ENCODE measurements around the gene VWDE. TPM values are rescaled to one million over a fixed set of nuclear protein-coding genes. Genes with fewer than 3 reads are reported as not detected.
"Not testable (repeated sequence)": the region's sequence is repeated elsewhere in the genome, so short reads cannot be mapped to it uniquely, and the experiment has no call there.

The VWDE gene
- total RNA-seq, 1 experiment from 2014 or later, result not detected

- no peaks in the 10 kb centered on the region for H3K9me3 ChIP-seq (replicated peaks)
- no peak overlapping the region for H3K4me3 ChIP-seq
- no peaks in the 10 kb centered on the region for H3K27me3 ChIP-seq
- no peak overlapping the region for H3K27ac ChIP-seq
- DNase-seq, result peak; percentile 7 to 17
- H3K36me3 ChIP-seq, result no peaks in the 10 kb centered on the region
- H3K4me1 ChIP-seq, result peaks cover 13% of the 10 kb centered on the region
Measured at GRCh38 chr7:12418452-12418851, 14.8 kb upstream of the VWDE start.

- H3K4me3 ChIP-seq, result no peak overlapping the region
- H3K4me1 ChIP-seq, result peaks cover 13% of the 10 kb centered on the region
Measured at GRCh38 chr7:12415072-12415471, 11.4 kb upstream of the VWDE start.

DNA sequence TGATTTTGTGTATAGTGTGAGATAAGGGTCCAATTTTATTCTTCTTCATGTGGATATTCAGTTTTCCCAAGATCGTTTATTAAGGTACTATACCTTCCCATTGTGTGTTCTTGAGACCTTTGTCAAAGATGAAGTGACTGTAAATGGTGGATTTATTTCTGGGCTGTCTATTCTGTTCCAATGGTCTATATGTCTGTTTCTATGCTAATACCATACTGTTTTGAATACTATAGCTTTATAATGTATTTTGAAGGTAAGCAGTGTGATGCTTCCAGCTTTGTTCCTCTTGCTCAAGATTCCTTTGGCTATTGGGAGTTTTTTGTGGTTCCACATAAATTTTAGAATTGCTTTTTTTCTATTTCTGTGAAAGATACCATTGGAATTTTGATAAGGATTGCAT is 8.7 kb upstream of the VWDE start:
- Histone ChIP-seq H3K27ac (no peak overlapping the region), H3K9me3 (replicated peaks) (no peaks in the 10 kb centered on the region), H3K4me1 (no peaks in the 10 kb centered on the region), H3K36me3 (no peaks in the 10 kb centered on the region), H3K27me3 (no peaks in the 10 kb centered on the region), H3K4me3 (no peak overlapping the region)
- DNase-seq, result no peak

More at GRCh38 chr7:12415072-12415471, 11.4 kb upstream of the VWDE start:
- no peak for DNase-seq
- H3K27me3 ChIP-seq, result no peaks in the 10 kb centered on the region
- no peaks in the 10 kb centered on the region for H3K36me3 ChIP-seq
- no peaks in the 10 kb centered on the region for H3K9me3 ChIP-seq (replicated peaks)
- H3K27ac ChIP-seq, result no peak overlapping the region

DNA sequence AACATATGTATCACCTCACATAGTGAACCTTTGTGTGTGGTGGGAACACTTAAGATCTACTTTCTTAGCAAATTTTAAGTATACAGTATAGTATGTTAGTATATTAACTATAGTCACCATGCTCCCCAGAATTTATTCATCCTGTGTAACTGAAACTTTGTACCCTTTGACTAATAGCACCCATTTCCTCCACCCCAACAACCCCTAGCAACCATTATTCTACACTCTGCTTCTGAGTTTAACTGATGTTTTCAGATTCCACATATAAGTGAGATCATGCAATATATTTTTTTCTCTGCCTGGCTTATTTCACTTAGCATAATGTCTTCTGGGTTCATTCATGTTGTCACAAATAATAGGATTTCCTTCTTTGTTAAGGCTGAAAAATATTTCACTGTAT is 6.9 kb upstream of the VWDE start:
- no peaks in the 10 kb centered on the region for H3K4me1 ChIP-seq
- H3K27ac ChIP-seq, result no peak overlapping the region
- H3K9me3 ChIP-seq (replicated peaks), result no peaks in the 10 kb centered on the region
- no peak overlapping the region for H3K4me3 ChIP-seq
- no peaks in the 10 kb centered on the region for H3K36me3 ChIP-seq
- H3K27me3 ChIP-seq, result no peaks in the 10 kb centered on the region
- no peak for DNase-seq

- DNase-seq, result no peak
- no peaks in the 10 kb centered on the region for H3K4me1 ChIP-seq
- H3K27ac ChIP-seq, result no peak overlapping the region
- H3K4me3 ChIP-seq, result no peak overlapping the region
- H3K9me3 ChIP-seq (replicated peaks), result no peaks in the 10 kb centered on the region
- no peaks in the 10 kb centered on the region for H3K36me3 ChIP-seq
- no peaks in the 10 kb centered on the region for H3K27me3 ChIP-seq
Measured at GRCh38 chr7:12409097-12409711, 5.5 kb upstream of the VWDE start.

DNA sequence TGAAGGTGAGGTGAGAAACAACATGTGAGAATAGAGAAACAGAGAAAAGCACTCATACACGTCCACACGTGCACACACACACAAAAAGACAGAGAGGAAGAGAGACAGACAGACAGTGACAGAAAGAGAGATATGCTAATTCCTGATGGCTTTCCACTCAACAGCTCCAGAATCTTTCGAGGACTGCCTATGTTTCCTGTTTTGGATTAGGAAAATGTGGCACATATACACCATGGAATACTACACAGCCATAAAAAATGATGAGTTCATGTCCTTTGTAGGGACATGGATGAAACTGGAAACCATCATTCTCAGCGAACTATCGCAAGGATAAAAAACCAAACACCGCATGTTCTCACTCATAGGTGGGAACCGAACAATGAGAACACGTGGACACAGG is 4.0 kb upstream of the VWDE start:
- not testable (repeated sequence) for H3K27me3 ChIP-seq; H3K9me3 ChIP-seq (replicated peaks); DNase-seq; H3K4me1 ChIP-seq; H3K36me3 ChIP-seq; H3K4me3 ChIP-seq; H3K27ac ChIP-seq

DNA sequence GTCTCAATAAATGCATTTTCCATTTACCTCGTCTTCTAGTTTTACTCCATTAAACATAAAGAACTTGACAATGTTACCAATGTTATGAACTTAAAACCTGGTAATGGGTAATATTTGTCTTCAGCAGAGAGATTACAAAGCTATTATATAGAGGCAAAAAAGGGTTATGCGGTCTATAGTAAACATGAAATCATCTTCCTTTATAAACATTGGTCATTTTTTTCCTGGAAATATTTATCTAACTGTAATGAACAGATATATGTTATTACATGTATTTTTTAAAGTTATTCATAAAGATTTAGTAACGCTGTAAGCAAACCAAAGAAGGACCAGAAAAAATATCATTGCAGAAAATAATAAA is 1.3 kb downstream of the VWDE start:
- no peak for DNase-seq
- Histone ChIP-seq H3K36me3 (no peaks in the 10 kb centered on the region), H3K4me3 (no peak overlapping the region), H3K9me3 (replicated peaks) (no peaks in the 10 kb centered on the region; the same call in 1 of the 2 replicates), H3K4me1 (no peaks in the 10 kb centered on the region), H3K27me3 (no peaks in the 10 kb centered on the region), H3K27ac (no peak overlapping the region)

DNA sequence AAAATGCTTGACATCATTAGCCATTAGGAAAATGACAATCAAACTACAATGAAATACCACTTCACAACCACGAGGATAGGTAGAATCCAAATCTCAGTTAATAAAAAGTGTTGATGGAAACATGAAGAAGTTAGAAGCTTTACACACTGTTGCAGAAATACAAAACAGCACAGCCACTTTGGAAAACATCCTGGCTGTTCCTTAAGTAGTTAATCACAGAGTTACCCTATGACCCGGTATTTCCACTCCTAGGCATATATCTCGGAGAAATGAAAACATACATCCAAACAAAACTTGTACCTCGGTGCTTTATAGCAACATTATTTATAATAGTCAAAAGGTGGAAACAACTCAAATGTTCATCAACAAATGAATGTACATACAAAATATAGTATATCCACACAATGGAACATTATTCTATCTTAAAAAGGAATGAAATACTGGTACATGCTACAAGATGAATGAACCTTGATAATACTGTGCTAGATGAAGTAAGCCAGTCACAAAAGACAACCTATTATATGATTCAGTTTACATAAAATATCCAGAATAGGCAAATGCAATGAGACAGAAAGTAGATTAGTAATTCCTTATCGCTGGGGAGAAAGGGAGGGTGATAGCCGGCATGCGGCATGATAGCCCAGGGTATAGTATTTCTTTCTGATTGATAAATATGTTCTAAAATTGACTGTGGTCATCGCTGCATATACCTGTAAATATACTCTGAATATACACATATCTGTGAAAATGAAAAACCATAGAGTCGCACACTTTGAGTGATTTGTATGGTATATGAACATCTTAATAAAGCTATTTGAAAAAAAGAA is 1.9 kb downstream of the VWDE start:
- H3K4me3 ChIP-seq, result no peak overlapping the region
- H3K27me3 ChIP-seq, result no peaks in the 10 kb centered on the region
- DNase-seq, result no peak
- no peaks in the 10 kb centered on the region for H3K4me1 ChIP-seq
- no peak overlapping the region for H3K27ac ChIP-seq
- no peaks in the 10 kb centered on the region for H3K36me3 ChIP-seq
- H3K9me3 ChIP-seq (replicated peaks), result no peaks in the 10 kb centered on the region; the same call in 1 of the 2 replicates

DNA sequence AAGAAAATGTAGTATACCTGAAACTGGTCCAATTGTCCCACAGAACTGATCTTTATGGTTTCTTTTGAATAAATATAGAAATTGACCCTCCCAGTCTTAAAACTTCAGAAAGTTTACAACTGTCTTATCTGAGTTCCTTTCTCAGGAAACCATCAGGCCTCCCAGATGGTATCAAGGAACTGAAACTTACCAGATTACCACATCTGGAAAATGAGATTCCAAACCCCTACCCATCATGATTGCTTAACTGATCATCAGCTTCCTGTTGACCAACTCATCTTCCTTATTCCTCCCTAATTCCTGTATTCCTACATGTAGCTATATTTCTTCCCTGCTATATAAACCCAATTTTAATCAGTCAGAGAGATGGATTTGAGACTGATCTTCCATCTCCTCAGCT is 5.5 kb downstream of the VWDE start:
- Histone ChIP-seq H3K27me3 (no peaks in the 10 kb centered on the region), H3K4me1 (no peaks in the 10 kb centered on the region), H3K27ac (no peak overlapping the region), H3K4me3 (no peak overlapping the region), H3K36me3 (no peaks in the 10 kb centered on the region; the same call in 1 of the 2 replicates), H3K9me3 (replicated peaks) (no peaks in the 10 kb centered on the region; the same call in 1 of the 2 replicates)
- no peak for DNase-seq

DNA sequence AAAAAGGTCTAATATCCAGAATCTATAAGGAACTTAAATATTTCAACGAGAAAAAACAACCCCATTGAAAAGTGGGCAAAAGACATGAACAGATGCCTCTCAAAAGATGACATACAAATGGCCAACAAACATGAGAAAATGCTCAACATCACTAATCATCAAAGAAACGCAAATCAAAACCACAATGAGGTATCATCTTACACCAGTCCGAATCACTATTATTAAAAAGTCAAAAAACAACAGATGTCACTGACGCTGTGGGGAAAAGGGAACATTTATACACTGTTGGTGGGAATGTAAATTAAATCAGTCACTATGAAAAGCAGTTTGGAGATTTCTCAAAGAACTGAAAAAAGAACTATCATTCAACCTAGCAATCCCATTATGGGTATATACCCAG is 6.0 kb downstream of the VWDE start:
- H3K27ac ChIP-seq, result no peak overlapping the region
- H3K4me3 ChIP-seq, result no peak overlapping the region
- no peaks in the 10 kb centered on the region; the same call in 1 of the 2 replicates for H3K36me3 ChIP-seq
- H3K27me3 ChIP-seq, result no peaks in the 10 kb centered on the region
- no peaks in the 10 kb centered on the region for H3K4me1 ChIP-seq
- no peaks in the 10 kb centered on the region; the same call in 1 of the 2 replicates for H3K9me3 ChIP-seq (replicated peaks)
- DNase-seq, result no peak

DNA sequence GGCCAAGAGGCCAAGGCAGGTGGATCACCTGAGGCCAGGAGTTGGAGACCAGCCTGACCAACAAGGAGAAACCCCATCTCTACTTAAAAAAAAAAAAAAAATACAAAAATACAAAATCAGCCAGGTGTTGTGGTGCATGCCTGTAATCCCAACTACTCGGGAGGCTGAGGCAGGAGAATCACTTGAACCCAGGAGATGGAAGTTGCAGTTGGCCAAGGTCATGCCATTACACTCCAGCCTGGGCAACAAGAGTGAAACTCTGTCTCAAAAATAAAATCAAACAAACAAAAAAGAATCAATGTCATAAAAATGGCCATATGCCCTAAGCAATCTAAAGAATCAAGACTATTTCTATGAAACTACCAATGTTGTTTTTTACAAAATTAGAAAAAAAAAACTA is 7.0 kb downstream of the VWDE start:
- not testable (repeated sequence) for H3K4me1 ChIP-seq; H3K4me3 ChIP-seq; DNase-seq; H3K36me3 ChIP-seq; H3K9me3 ChIP-seq (replicated peaks); H3K27me3 ChIP-seq; H3K27ac ChIP-seq

GRCh38 chr7:12391922-12392615 is 11.6 kb downstream of the VWDE start:
- Histone ChIP-seq H3K27ac (no peak overlapping the region), H3K36me3 (no peaks in the 10 kb centered on the region; the same call in 1 of the 2 replicates), H3K27me3 (no peaks in the 10 kb centered on the region), H3K4me3 (no peak overlapping the region), H3K9me3 (replicated peaks) (no peaks in the 10 kb centered on the region), H3K4me1 (no peaks in the 10 kb centered on the region)
- DNase-seq, result no peak

GRCh38 chr7:12389089-12389700 is 14.5 kb downstream of the VWDE start:
- H3K9me3 ChIP-seq (replicated peaks), result no peaks in the 10 kb centered on the region
- peak; percentile 45 to 80 for DNase-seq

DNA sequence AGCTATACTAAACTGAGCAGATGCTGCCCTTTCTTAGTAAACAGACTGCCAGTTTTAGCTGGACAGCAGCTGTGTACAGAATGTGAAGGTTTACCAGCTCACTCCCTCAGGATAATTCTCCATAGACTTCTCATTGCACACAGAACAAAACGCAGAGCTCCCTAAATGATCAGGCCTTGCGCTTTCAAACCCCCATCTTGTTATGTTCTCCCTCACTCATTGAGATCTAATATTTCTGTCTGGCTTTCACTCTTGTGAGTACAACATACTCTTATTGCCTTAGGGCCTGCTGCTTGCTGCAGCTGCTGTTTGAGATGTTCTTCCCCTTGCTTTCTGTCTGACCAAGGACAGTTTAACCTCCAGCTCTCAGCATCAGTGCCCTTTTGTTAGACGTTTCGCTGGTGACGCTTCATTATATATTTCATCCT is 17.3 kb downstream of the VWDE start:
- Histone ChIP-seq H3K9me3 (replicated peaks) (no peaks in the 10 kb centered on the region), H3K4me1 (no peaks in the 10 kb centered on the region), H3K27me3 (no peaks in the 10 kb centered on the region), H3K4me3 (no peak overlapping the region), H3K27ac (no peak overlapping the region), H3K36me3 (no peaks in the 10 kb centered on the region)
- peak; percentile 16 to 58 for DNase-seq

More at GRCh38 chr7:12389089-12389700, 14.5 kb downstream of the VWDE start:
- Histone ChIP-seq H3K27me3 (no peaks in the 10 kb centered on the region), H3K27ac (no peak overlapping the region), H3K4me3 (no peak overlapping the region), H3K4me1 (no peaks in the 10 kb centered on the region), H3K36me3 (no peaks in the 10 kb centered on the region)

GRCh38 chr7:12385364-12385786 is 18.3 kb downstream of the VWDE start:
- Histone ChIP-seq H3K9me3 (replicated peaks) (no peaks in the 10 kb centered on the region), H3K36me3 (no peaks in the 10 kb centered on the region), H3K4me1 (no peaks in the 10 kb centered on the region), H3K27me3 (no peaks in the 10 kb centered on the region), H3K27ac (no peak overlapping the region), H3K4me3 (no peak overlapping the region)
- no peak for DNase-seq
